HG03354 (cell line): ENCODE results near the gene SCN2B.

Source experiments
- ATAC-seq: cut with Tn5 transposase; IDR thresholded peaks from one replicate; pipeline ENCODE4 v1.9.1; 2021; ENCODE audit warnings: mild to moderate bottlenecking; ENCODE audit not compliant: unreplicated experiment, poor library complexity, severe bottlenecking

The SCN2B gene

GRCh38 chr11:118139578-118139977, 36.9 kb downstream of the SCN2B start:
- no peak for ATAC-seq

DNA sequence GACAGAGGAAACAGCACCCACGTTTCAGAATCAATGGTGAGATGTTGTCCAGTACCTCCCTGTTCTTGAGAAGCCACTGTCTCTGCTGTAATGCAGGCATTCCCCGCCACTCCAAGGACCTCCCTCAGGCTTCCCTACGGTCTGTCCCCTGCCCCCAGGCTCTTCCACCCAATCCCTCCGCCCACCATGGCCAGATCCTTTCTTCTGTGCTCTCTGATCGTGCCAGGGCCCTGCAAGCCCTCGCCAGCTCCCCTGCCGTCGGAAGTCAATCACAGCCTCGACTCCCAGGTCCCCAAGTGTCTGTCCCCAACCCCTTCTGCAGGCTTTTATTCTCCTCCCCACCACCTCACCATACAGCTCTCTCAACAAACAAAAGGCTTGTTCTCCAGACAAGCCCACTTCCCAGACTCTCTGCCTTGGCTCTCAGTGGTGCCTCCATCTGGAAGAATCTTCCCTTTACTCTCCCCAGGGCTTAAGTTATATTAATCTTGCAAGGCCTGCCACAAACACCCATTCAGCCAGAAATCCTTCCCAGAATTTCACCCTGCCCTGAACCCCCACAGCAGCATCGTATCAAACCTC, 37.5 kb downstream of the SCN2B start:
- ATAC-seq, result no peak

DNA sequence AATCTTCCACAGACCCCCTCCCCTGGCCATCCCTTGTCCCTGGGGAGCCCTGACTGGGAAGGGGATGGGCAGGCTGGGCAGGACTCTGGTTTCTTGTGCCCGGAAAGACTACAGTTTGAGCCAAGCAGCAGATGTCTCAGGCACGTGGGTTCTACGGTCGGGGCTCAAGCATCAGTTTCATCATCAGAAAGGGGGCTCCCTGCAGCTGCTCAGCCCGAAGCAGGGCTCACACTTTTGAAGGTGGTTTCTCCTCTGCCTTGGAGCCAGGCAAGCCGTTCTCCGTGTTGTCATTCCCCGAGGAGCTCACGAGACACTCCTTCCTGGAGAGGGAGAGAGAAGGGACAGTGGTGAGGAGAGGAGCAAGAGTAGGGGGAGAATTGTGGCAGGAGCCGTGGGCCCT, 39.6 kb downstream of the SCN2B start:
- ATAC-seq, result no peak

GRCh38 chr11:118136341-118136740, 40.1 kb downstream of the SCN2B start:
- no peak for ATAC-seq

- ATAC-seq, result no peak
Measured at GRCh38 chr11:118135796-118136165, 40.7 kb downstream of the SCN2B start.

DNA sequence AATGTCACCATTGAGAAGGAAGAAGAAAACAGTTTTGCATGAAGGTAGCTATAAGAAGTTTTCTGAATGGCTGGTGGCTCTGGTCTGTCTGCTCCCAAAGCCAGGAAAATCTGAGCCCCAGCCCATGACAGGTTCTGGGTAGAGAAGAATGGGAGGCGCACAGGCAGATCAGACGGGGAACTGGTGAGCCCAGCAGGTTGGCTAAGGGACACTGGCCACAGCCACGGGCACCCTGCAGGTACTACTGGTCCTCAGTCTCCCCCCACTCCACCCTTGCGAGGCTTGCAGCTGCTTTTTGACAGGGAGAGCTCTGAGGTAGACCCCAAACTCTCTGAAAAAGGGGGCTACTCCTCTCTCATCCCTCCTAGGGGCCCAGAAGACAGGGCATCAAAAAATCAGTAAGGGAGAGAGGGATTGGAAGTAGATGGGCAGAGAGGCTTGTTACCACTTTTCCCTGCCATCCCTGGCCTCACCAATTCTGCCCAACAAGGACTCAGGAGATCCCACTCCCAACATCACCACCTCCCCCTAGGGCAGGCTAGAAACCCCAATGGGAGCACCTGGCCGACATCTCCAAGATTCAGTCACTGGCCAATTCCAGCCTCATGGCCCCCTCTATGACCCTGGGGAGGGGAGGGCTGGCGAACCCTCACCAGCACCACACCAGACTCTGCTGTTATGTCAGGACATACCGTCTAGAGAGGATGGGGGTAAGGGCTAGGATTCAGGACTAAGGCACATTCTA, 41.2 kb downstream of the SCN2B start:
- ATAC-seq, result no peak

DNA sequence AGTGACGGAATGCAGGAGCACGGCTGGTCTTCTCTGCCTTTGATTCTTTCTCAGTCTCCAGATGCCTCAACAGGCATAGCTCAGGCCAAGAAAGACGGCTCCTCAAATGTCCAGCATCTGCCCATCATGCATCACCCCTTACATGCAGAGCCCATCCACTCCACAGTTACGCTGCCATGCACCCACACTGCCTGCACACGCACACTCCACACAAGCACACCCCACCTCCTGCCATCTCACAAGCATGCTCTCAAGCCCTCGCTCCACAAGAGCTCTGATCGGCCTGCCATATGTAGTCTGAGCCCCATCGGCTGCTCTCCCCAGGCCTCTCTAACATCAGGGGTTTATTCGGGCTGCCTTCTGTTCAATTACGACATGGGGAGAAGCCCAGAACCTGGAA, 42.6 kb downstream of the SCN2B start:
- ATAC-seq, result no peak

- ATAC-seq, result no peak
Measured at GRCh38 chr11:118132385-118133151, 43.9 kb downstream of the SCN2B start.

DNA sequence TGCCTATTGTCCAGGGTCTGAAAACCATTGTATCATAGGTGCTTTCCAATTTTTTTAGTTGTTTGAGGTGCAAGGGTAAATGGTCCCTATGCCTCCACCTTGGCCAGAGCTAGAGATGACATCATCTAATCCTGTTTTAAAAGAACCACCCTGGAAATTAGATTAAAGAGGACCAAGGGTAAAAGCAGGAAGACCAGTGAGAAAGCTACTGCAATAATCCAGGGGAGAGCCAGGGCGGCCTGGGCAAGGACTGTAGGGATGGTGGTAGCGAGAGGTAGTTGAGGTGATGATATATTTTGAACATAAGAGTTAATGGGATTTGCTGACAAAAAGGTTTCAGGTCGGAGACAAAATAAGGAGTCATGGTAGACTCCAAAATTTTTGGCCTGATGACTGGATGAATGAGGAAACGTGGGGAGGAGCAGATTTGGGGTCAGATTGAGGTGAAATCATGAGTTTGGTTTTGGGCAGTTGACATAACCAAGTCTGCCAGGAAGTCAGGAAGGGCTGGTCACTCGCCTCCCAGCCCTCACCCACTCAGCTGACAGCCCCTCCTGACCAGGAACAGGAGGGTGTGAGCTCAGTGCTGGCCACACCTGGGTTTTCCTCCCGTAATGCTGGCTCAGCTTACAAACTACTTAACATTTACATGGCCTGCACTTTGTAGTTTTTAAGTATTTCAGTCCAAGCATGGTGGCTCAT, 46.8 kb downstream of the SCN2B start:
- no peak for ATAC-seq

GRCh38 chr11:118128721-118129470, 47.5 kb downstream of the SCN2B start:
- no peak for ATAC-seq

DNA sequence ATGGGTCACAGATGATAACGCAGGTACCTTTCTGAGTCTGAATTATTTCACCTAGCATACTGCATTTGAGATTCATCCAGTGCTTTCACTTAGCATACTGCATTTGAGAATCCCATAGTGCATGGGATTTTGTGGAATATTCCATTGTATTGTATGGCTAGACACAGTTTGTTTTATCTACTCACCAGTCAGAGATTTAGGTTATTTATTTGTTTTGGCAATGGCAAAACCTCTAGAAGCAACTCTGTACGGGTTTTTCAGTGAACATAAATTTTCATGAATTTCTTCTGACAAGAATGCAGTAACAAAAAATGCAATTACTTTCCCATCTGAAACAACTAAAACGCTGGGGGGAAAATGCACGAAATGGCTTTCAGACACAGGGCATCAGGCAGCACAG, 48.1 kb downstream of the SCN2B start:
- no peak for ATAC-seq

DNA sequence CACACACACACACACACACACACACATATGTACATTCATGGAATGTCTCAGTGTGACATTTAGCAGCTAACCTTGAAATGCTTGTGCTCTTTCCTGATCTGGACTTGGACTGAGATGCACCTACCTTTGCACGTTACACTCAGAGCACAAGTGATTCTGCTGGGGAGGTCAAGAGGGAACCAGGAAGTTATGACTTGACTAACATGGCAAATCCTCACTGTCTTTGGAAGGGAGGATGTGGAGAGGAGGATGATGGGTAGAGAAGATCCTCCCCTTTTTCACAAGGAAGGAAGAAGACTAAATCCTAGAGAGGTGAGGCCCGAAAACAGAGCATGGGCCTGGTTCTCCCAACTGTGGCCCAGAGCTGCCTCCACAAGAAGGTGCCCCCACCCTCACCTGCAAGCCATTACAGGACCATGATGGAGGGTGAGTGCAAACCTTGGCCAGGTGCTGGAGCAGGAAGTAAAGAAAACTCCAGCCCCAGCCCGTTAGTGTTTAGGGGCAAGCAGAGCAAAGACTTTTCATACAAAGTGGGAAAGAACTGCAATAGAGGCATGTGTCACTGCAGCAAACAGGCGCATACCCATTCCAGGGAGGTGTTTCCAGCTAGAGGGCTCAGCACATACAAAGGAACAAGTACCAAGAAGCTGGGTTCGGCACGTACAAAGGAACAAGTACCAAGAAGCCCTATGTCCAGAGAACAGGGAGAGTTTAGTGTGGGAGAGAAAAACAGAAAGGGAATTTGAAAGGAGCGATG, 50.2 kb downstream of the SCN2B start:
- ATAC-seq, result no peak

GRCh38 chr11:118124929-118125535, 51.4 kb downstream of the SCN2B start:
- ATAC-seq, result no peak

- no peak for ATAC-seq
Measured at GRCh38 chr11:118120793-118121192, 55.6 kb downstream of the SCN2B start.

DNA sequence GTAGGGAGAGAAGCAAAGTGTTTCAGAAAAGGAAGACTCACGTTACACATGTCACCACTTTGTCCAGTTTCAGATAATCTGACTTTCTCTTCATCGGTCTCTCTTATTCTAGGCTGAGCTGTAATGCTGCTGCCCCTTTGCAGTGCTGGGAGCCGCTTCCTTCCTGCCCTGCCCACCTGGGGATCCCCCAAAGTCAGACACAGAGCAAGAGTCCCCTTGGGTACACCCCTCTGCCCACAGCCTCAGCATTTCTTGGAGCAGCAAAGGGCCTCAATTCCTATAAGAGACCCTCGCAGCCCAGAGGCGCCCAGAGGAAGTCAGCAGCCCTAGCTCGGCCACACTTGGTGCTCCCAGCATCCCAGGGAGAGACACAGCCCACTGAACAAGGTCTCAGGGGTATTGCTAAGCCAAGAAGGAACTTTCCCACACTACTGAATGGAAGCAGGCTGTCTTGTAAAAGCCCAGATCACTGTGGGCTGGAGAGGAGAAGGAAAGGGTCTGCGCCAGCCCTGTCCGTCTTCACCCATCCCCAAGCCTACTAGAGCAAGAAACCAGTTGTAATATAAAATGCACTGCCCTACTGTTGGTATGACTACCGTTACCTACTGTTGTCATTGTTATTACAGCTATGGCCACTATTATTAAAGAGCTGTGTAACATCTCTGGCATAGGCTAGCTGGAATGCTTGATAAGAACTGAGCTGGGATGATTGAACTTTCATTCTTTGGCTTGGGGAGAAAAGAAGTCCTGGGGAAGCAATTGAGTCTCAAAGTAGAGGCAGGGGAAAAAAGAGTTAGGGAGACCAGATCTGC, 58.4 kb downstream of the SCN2B start:
- ATAC-seq, result no peak

GRCh38 chr11:118115048-118115447, 61.4 kb downstream of the SCN2B start:
- no peak for ATAC-seq

DNA sequence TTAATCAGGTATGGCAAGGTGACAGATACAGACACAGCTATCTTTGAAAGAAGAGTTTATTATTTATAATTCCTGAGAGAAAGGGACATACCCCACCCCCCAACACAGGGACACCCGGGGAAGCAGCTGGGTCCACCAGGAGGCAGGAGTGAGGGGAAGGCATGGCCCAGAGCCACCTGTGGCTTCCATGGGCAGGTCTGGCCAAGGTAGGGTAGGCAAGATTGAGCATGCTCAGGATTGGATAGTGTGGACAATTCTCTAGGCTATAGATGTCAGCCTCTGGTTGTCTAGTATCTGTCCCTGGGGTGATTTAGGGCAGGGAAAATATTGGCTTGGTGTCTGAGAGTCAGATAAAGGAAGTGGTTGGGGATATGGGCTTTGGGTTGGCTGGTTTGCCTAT, 62.2 kb downstream of the SCN2B start:
- ATAC-seq, result no peak
